Fibroblast of pulmonary artery (primary cell): ENCODE measurements around the gene RARRES1.

ENCODE experiments used
- DNase-seq: peaks from one replicate; pipeline ENCODE4 v3.0.0-alpha.2; 2010; ENCODE audit warnings: low read depth
- H3K4me3 ChIP-seq: replicated peaks from 2 replicates; pipeline ENCODE4 v1.5.1; 2011; ENCODE audit warnings: low read depth, mild to moderate bottlenecking, control low read depth, low read length, moderate library complexity
- CTCF ChIP-seq: IDR thresholded peaks from 2 replicates; pipeline ENCODE4 v1.5.1; 2011; ENCODE audit warnings: mild to moderate bottlenecking, control low read depth, low read length, inconsistent platforms; ENCODE audit errors: missing control alignments

RARRES1 gene

GRCh38 chr3:158727206-158728060 is 4.8 kb downstream of the RARRES1 start:
- no peak overlapping the region for H3K4me3 ChIP-seq
- TF ChIP-seq CTCF = peak; percentile 82
- peak; percentile 87 for DNase-seq

GRCh38 chr3:158725348-158726011 is 6.8 kb downstream of the RARRES1 start:
- TF ChIP-seq CTCF = no peak
- no peak overlapping the region for H3K4me3 ChIP-seq

GRCh38 chr3:158723991-158724390 is 8.3 kb downstream of the RARRES1 start:
- TF ChIP-seq CTCF = no peak

More at GRCh38 chr3:158725348-158726011, 6.8 kb downstream of the RARRES1 start:
- peak; percentile 93 for DNase-seq

GRCh38 chr3:158722108-158722507 is 10.1 kb downstream of the RARRES1 start:
- no peak for TF ChIP-seq CTCF
- no peak overlapping the region for H3K4me3 ChIP-seq
- DNase-seq = no peak

More at GRCh38 chr3:158723991-158724390, 8.3 kb downstream of the RARRES1 start:
- DNase-seq = no peak
- H3K4me3 ChIP-seq = no peak overlapping the region

- no peak overlapping the region for H3K4me3 ChIP-seq
- DNase-seq = peak; percentile 88
- no peak for TF ChIP-seq CTCF
Observed at GRCh38 chr3:158718490-158719170, 13.6 kb downstream of the RARRES1 start.

- H3K4me3 ChIP-seq = no peak overlapping the region
- no peak for DNase-seq
- no peak for TF ChIP-seq CTCF
Observed at GRCh38 chr3:158717576-158717975, 14.7 kb downstream of the RARRES1 start.
